Endothelial cell of hepatic sinusoid (primary cell): ENCODE data around the gene ATG7.
"Not testable (repeated sequence)": the region's sequence is repeated elsewhere in the genome, so short reads cannot be mapped to it uniquely, and the experiment has no call there.

Experiments used
- in situ Hi-C: cut with HindIII; loops from 2 replicates; pipeline ENCODE4 v1.10.0; 2017; ENCODE audit warnings: low sequenced_read_pairs

ATG7 gene

GRCh38 chr3:11578169-11578568 lies 306.0 kb downstream of the ATG7 start:
- in situ Hi-C loops: no loop called here

GRCh38 chr3:11580645-11581044 lies 308.4 kb downstream of the ATG7 start:
- in situ Hi-C loops: no loop called here

GRCh38 chr3:11581237-11582190 lies 309.3 kb downstream of the ATG7 start:
- in situ Hi-C loops: no loop called here

- in situ Hi-C loops: no loop called here
Measured at GRCh38 chr3:11582191-11582968, 310.2 kb downstream of the ATG7 start.

- in situ Hi-C loops: no loop called here
Measured at GRCh38 chr3:11583235-11583634, 311.0 kb downstream of the ATG7 start.

- in situ Hi-C loops: no loop called here
Measured at GRCh38 chr3:11583638-11584046, 311.4 kb downstream of the ATG7 start.

GRCh38 chr3:11584570-11584969 lies 312.4 kb downstream of the ATG7 start:
- in situ Hi-C loops: no loop called here

- in situ Hi-C loops: no loop called here
Measured at GRCh38 chr3:11587766-11588165, 315.6 kb downstream of the ATG7 start.

GRCh38 chr3:11588338-11588737 lies 316.1 kb downstream of the ATG7 start:
- in situ Hi-C loops: no loop called here

GRCh38 chr3:11588755-11589154 lies 316.6 kb downstream of the ATG7 start:
- in situ Hi-C loops: no loop called here

GRCh38 chr3:11589706-11590105 lies 317.5 kb downstream of the ATG7 start:
- in situ Hi-C loops: no loop called here

GRCh38 chr3:11591002-11591355 lies 318.8 kb downstream of the ATG7 start:
- in situ Hi-C loops: no loop called here

GRCh38 chr3:11591391-11592282 lies 319.4 kb downstream of the ATG7 start:
- in situ Hi-C loops: no loop called here

- in situ Hi-C loops: no loop called here
Measured at GRCh38 chr3:11592445-11593298, 320.5 kb downstream of the ATG7 start.

GRCh38 chr3:11593318-11594034 lies 321.3 kb downstream of the ATG7 start:
- in situ Hi-C loops: no loop called here

GRCh38 chr3:11595024-11595423 lies 322.8 kb downstream of the ATG7 start:
- in situ Hi-C loops: not testable (repeated sequence)

GRCh38 chr3:11596387-11596786 lies 324.2 kb downstream of the ATG7 start:
- in situ Hi-C loops: no loop called here

- in situ Hi-C loops: loop anchor here (5.0 kb wide), 1 partner anchor 37 kb away; no protein-coding TSS in a partner anchor
Measured at GRCh38 chr3:11600501-11601282, 328.5 kb downstream of the ATG7 start.
